K562 (cell line): ENCODE data around the gene ORAI3. TPM values are rescaled to one million over a fixed set of nuclear protein-coding genes. Genes with fewer than 3 reads are reported as not detected.

Source experiments
- ASH1L ChIP-seq: fragments of 450-650 bp; IDR thresholded peaks from 2 replicates; pipeline ENCODE4 v1.6.1; 2018; ENCODE audit warnings: borderline replicate concordance, mild to moderate bottlenecking, low read depth; ENCODE audit not compliant: partially characterized antibody
- ATF7 ChIP-seq: fragments of 450-650 bp; IDR thresholded peaks from 2 replicates; pipeline ENCODE4 v1.7.1; 2014; ENCODE audit warnings: mild to moderate bottlenecking, moderate library complexity
- BMI1 ChIP-seq: fragments of 150-350 bp; IDR thresholded peaks from 2 replicates; pipeline ENCODE4 v1.6.1; 2014; ENCODE audit warnings: low read length
- COPS2 ChIP-seq: fragments of 450-650 bp; conservative IDR thresholded peaks from 2 replicates; pipeline ENCODE4 v1.6.1; 2016; ENCODE audit warnings: mild to moderate bottlenecking, moderate library complexity
- FOS ChIP-seq: IDR thresholded peaks from 3 replicates; pipeline ENCODE4 v1.6.1; 2011; ENCODE audit not compliant: insufficient read length; ENCODE audit errors: extremely low read depth
- KDM2B ChIP-seq: fragments of 250-450 bp; sonication (Bioruptor Pico); IDR thresholded peaks from 2 replicates; pipeline ENCODE4 v1.8.0; 2021; ENCODE audit warnings: mild to moderate bottlenecking, moderate library complexity
- PRMT5 ChIP-seq: sonication (generic); formaldehyde crosslinking; IDR thresholded peaks from 2 replicates; pipeline ENCODE4 v1.5.0; 2020; ENCODE audit warnings: missing genetic modification reagents
- SMAD4 ChIP-seq: fragments of 250-450 bp; sonication (Bioruptor Pico); conservative IDR thresholded peaks from 2 replicates; pipeline ENCODE4 v1.8.0; 2021; ENCODE audit warnings: inconsistent platforms, mild to moderate bottlenecking, moderate library complexity
- SRSF7 ChIP-seq: fragments of 200-400 bp; formaldehyde crosslinking; optimal IDR thresholded peaks from 2 replicates; pipeline ENCODE3; 2017; ENCODE audit warnings: mild to moderate bottlenecking, low read depth, low read length
- ZNF184 ChIP-seq: sonication (generic); formaldehyde crosslinking; IDR thresholded peaks from 2 replicates; pipeline ENCODE4 v1.5.0; 2020; ENCODE audit warnings: missing genetic modification reagents
- polyA plus RNA-seq, 8 experiments: library from polyadenylated mRNA; depleted of rRNA in 4 of 8; stranded (reverse) in 5 of 8; unstranded in 3 of 8; fragments of >200 nt; fragmentation: Nextera tagmentation in 2 of 8; fragmentation: Illumina TruSeq in 1 of 8; extraction: Ambion mirVana in 2 of 8; extraction: Trizol in 1 of 8; gene quantifications; 2 replicates each; pipeline versions ENCODE4 v1.2.1 to v1.2.3, GENCODE V29; 2011 to 2014; ENCODE audit warnings: inconsistent platforms in 1 of 8, missing spikeins in 1 of 8
- total RNA-seq, 7 experiments: library from RNA; depleted of rRNA in 6 of 7; stranded (reverse); fragments of >200 nt in 6 of 7; fragmentation: Illumina TruSeq in 2 of 7; extraction: Trizol in 2 of 7; gene quantifications; 2 replicates each; pipeline versions ENCODE4 v1.2.1 to v1.2.3, GENCODE V29; 2011 to 2021; ENCODE audit warnings: low replicate concordance in 1 of 7
- TF ChIP-seq, protein P1 (sequence below): fragments of 450-650 bp; IDR thresholded peaks from 2 replicates; pipeline ENCODE4 v1.6.1; 2016; ENCODE audit warnings: borderline replicate concordance
- TF ChIP-seq, protein P2 (sequence below): fragments of 250-450 bp; sonication (Bioruptor Pico); IDR thresholded peaks from 2 replicates; pipeline ENCODE4 v1.5.0; 2022; ENCODE audit warnings: mild to moderate bottlenecking
- TF ChIP-seq, protein P3 (sequence below): fragments of 150-350 bp; conservative IDR thresholded peaks from 2 replicates; pipeline ENCODE4 v1.6.1; 2014; ENCODE audit warnings: low read length
- TF ChIP-seq, protein P4 (sequence below): fragments of 450-650 bp; IDR thresholded peaks from 2 replicates; pipeline ENCODE4 v1.6.1; 2016; ENCODE audit warnings: antibody characterized with exemption
- TF ChIP-seq, protein P5 (sequence below): fragments of 450-650 bp; conservative IDR thresholded peaks from 2 replicates; pipeline ENCODE4 v1.6.1; 2016; ENCODE audit warnings: missing genetic modification characterization, low read depth, mild to moderate bottlenecking, missing compliant biosample characterization, moderate library complexity
- TF ChIP-seq, protein P6 (sequence below), 2 experiments: fragments of 450-650 bp; IDR thresholded peaks; 2 replicates each; pipeline ENCODE4 v1.6.1; 2016

The ORAI3 gene
- total and polyA plus RNA-seq, 9 of the 15 experiments (the other 6 are each of a cell fraction or from before 2014, with no cell fraction given): 4.9 to 23.3 (median 14.1) TPM

DNA sequence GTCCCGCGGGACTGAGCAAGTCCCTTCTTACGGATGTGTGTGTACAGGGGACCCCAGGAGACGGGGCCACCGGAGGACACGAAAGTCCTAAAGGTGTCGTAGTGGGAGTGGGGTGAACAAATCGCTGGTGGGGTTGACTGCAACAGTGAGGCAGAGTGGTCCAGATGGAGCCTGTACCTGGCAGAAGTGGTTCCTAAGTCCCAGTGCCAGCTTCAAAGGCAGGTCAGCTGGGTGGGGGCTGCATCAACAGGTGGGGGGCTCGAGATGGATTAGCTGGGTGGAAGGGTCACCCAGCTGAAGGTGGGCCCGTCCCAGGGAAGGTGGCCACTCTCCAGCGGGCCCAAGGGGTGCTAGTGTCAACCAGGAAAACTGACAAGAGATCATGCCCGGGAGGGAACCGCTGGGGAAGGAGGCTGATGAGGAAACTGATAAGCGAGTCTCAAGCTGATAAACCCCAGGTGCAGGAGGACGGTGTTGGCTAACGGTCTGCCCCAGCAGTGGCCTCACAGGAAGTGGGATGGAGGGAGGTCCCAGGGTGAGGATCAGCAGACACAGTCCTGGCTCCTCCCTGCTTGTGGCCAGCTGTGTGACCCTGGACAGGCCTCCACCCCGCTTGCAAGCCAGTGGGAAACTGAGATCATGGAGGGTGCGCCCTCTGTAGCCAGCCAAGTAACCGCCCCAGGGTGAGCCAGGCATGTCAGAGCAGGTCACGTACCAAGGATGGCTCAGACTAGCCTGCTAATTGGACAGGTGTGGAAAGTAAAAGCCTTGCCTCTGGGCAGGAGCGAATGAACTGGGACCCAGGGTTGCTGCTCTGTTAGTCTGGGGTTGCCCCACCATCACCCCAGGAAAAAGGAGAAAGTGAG lies 1.0 kb downstream of the ORAI3 start (continued):
- TF ChIP-seq, protein P1, sequence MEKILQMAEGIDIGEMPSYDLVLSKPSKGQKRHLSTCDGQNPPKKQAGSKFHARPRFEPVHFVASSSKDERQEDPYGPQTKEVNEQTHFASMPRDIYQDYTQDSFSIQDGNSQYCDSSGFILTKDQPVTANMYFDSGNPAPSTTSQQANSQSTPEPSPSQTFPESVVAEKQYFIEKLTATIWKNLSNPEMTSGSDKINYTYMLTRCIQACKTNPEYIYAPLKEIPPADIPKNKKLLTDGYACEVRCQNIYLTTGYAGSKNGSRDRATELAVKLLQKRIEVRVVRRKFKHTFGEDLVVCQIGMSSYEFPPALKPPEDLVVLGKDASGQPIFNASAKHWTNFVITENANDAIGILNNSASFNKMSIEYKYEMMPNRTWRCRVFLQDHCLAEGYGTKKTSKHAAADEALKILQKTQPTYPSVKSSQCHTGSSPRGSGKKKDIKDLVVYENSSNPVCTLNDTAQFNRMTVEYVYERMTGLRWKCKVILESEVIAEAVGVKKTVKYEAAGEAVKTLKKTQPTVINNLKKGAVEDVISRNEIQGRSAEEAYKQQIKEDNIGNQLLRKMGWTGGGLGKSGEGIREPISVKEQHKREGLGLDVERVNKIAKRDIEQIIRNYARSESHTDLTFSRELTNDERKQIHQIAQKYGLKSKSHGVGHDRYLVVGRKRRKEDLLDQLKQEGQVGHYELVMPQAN: peak; percentile 71; the same call in 1 of the 2 replicates
- TF ChIP-seq BMI1: no peak
- TF ChIP-seq, protein P2, sequence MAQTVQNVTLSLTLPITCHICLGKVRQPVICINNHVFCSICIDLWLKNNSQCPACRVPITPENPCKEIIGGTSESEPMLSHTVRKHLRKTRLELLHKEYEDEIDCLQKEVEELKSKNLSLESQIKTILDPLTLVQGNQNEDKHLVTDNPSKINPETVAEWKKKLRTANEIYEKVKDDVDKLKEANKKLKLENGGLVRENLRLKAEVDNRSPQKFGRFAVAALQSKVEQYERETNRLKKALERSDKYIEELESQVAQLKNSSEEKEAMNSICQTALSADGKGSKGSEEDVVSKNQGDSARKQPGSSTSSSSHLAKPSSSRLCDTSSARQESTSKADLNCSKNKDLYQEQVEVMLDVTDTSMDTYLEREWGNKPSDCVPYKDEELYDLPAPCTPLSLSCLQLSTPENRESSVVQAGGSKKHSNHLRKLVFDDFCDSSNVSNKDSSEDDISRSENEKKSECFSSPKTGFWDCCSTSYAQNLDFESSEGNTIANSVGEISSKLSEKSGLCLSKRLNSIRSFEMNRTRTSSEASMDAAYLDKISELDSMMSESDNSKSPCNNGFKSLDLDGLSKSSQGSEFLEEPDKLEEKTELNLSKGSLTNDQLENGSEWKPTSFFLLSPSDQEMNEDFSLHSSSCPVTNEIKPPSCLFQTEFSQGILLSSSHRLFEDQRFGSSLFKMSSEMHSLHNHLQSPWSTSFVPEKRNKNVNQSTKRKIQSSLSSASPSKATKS (CRISPR knock-in tag): no peak
- no peak for TF ChIP-seq SRSF7
- TF ChIP-seq KDM2B: no peak
- TF ChIP-seq, protein P3, sequence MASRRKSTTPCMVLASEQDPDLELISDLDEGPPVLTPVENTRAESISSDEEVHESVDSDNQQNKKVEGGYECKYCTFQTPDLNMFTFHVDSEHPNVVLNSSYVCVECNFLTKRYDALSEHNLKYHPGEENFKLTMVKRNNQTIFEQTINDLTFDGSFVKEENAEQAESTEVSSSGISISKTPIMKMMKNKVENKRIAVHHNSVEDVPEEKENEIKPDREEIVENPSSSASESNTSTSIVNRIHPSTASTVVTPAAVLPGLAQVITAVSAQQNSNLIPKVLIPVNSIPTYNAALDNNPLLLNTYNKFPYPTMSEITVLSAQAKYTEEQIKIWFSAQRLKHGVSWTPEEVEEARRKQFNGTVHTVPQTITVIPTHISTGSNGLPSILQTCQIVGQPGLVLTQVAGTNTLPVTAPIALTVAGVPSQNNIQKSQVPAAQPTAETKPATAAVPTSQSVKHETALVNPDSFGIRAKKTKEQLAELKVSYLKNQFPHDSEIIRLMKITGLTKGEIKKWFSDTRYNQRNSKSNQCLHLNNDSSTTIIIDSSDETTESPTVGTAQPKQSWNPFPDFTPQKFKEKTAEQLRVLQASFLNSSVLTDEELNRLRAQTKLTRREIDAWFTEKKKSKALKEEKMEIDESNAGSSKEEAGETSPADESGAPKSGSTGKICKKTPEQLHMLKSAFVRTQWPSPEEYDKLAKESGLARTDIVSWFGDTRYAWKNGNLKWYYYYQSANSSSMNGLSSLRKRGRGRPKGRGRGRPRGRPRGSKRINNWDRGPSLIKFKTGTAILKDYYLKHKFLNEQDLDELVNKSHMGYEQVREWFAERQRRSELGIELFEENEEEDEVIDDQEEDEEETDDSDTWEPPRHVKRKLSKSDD: no peak
- TF ChIP-seq ZNF184 (CRISPR knock-in tag): no peak
- TF ChIP-seq, protein P4, sequence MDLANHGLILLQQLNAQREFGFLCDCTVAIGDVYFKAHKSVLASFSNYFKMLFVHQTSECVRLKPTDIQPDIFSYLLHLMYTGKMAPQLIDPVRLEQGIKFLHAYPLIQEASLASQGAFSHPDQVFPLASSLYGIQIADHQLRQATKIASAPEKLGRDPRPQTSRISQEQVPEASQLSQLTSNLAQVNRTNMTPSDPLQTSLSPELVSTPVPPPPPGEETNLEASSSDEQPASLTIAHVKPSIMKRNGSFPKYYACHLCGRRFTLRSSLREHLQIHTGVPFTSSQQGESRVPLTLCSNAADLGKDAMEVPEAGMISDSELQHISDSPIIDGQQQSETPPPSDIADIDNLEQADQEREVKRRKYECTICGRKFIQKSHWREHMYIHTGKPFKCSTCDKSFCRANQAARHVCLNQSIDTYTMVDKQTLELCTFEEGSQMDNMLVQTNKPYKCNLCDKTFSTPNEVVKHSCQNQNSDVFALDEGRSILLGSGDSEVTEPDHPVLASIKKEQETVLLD: no peak; the same call in 1 of the 2 replicates
- TF ChIP-seq, protein P5, sequence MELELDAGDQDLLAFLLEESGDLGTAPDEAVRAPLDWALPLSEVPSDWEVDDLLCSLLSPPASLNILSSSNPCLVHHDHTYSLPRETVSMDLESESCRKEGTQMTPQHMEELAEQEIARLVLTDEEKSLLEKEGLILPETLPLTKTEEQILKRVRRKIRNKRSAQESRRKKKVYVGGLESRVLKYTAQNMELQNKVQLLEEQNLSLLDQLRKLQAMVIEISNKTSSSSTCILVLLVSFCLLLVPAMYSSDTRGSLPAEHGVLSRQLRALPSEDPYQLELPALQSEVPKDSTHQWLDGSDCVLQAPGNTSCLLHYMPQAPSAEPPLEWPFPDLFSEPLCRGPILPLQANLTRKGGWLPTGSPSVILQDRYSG (tag): no peak
- TF ChIP-seq FOS: no peak
- no peak for TF ChIP-seq ASH1L
- TF ChIP-seq, protein P6, sequence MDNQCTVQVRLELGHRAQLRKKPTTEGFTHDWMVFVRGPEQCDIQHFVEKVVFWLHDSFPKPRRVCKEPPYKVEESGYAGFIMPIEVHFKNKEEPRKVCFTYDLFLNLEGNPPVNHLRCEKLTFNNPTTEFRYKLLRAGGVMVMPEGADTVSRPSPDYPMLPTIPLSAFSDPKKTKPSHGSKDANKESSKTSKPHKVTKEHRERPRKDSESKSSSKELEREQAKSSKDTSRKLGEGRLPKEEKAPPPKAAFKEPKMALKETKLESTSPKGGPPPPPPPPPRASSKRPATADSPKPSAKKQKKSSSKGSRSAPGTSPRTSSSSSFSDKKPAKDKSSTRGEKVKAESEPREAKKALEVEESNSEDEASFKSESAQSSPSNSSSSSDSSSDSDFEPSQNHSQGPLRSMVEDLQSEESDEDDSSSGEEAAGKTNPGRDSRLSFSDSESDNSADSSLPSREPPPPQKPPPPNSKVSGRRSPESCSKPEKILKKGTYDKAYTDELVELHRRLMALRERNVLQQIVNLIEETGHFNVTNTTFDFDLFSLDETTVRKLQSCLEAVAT (IDR thresholded peaks at IDR 0.05): peak; percentile 38 to 74; a peak in 3 of 4 replicates
- no peak for TF ChIP-seq PRMT5 (CRISPR knock-in tag)
- TF ChIP-seq ATF7: peak; percentile 77; the same call in 1 of the 2 replicates
- no peak for TF ChIP-seq COPS2
- TF ChIP-seq SMAD4 (CRISPR knock-in tag): peak; percentile 92
